Upper lobe of left lung (tissue), 6 donors: Measurements from ENCODE around the gene LRRC30. TPM values are rescaled to one million over a fixed set of nuclear protein-coding genes. Genes with fewer than 3 reads are reported as not detected.

ENCODE experiments used
- ATAC-seq, 2 donors: fragments of 200-7000 bp; cut with Tn5 transposase; one replicate each; pipeline ENCODE4 v1.9.1; 2022; ENCODE audit warnings: mild to moderate bottlenecking in 2 of 2, moderate library complexity in 2 of 2; ENCODE audit not compliant: low FRiP score in 2 of 2
- DNase-seq, 2 donors: peaks; one replicate each; pipeline ENCODE4 v3.0.0-alpha.2; 2019 to 2020
- H3K27ac ChIP-seq, 4 donors: fragments of 200-600 bp; sonication (generic); one replicate each; pipeline ENCODE4 v1.5.1; 2016 to 2019
- H3K27me3 ChIP-seq, 4 donors: fragments of 200-600 bp; sonication (generic); one replicate each; pipeline ENCODE4 v1.5.1; 2017 to 2019
- H3K36me3 ChIP-seq, 4 donors: fragments of 200-600 bp; sonication (generic); one replicate each; pipeline ENCODE4 v1.5.1; 2016 to 2019
- H3K4me1 ChIP-seq, 4 donors: fragments of 200-600 bp; sonication (generic); one replicate each; pipeline ENCODE4 v1.5.1; 2018 to 2019
- H3K4me3 ChIP-seq, 4 donors: fragments of 200-600 bp; sonication (generic); one replicate each; pipeline ENCODE4 v1.5.1; 2017 to 2019; ENCODE audit warnings: mild to moderate bottlenecking in 2 of 4, moderate library complexity in 1 of 4
- H3K9me3 ChIP-seq, 4 donors: fragments of 200-600 bp; sonication (generic); one replicate each; pipeline ENCODE4 v1.5.1; 2018 to 2019
- EP300 ChIP-seq, 4 donors: sonication (generic); formaldehyde crosslinking; IDR thresholded peaks; one replicate each; pipeline ENCODE4 v1.5.1; 2017; ENCODE audit warnings: antibody characterized with exemption in 4 of 4, control low read depth in 2 of 4
- POLR2A ChIP-seq, 4 donors: fragments of 450-650 bp; IDR thresholded peaks; one replicate each; pipeline ENCODE4 v1.5.1; 2016 to 2017; ENCODE audit warnings: antibody characterized with exemption in 4 of 4, mild to moderate bottlenecking in 2 of 4
- POLR2AphosphoS5 ChIP-seq, 2 donors: sonication (generic); formaldehyde crosslinking; IDR thresholded peaks; one replicate each; pipeline ENCODE4 v1.5.1; 2017; ENCODE audit warnings: antibody characterized with exemption in 2 of 2
- WGBS, 2 donors: methylation state at CpG; one replicate each; pipeline ENCODE4 v1.1.5; 2017 to 2018; 5-methylcytosine and 5-hydroxymethylcytosine counted together
- total RNA-seq, 6 donors: library from RNA; depleted of rRNA in 4 of 6; stranded (reverse); fragments of >200 nt in 4 of 6; gene quantifications; one replicate each; pipeline versions ENCODE4 v1.1.0 to v1.2.1, GENCODE V29; 2016 to 2021
- TF ChIP-seq, protein P1 (sequence below), 6 experiments: fragments of 450-650 bp in 4 of 6; fragments of 200-600 bp in 2 of 6; sonication (generic) in 2 of 6; IDR thresholded peaks; one replicate each; pipeline ENCODE4 v1.5.1; 2016 to 2019; ENCODE audit warnings: antibody characterized with exemption in 6 of 6
- donor health status: DM: no; HTN: no; CAD: no; lungs with moderate emphysema.
- donor health status: DM: no; HTN: yes; CAD: no; lungs with severe emphysema.

LRRC30 gene
- total RNA-seq, 6 donors from 2014 or later, result not detected

DNA sequence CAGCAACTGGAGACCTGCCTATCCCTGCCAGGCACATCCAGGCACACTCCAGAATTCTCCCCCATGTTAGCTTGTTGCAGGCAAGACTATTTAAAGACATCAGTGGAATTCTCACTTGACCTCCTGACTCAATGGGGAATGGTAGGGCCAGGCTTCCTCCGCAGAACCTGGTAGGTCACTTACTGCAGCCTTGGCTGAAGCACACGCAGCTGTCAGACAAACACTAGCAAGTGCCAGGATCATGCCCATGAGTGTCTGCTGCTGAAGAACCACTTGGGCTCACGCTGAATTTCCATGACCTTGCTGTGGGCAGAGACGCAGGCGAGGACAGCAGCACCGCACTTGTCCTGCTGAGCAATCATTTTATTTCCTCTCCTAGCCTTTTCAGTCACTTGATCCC is 3.2 kb downstream of the LRRC30 start:
- peak in 1 of 2 donors; percentile 55 for DNase-seq
- 66 to 67% methylated on average over 5 to 6 of the region's 6 CpGs for WGBS, 2 donors

DNA sequence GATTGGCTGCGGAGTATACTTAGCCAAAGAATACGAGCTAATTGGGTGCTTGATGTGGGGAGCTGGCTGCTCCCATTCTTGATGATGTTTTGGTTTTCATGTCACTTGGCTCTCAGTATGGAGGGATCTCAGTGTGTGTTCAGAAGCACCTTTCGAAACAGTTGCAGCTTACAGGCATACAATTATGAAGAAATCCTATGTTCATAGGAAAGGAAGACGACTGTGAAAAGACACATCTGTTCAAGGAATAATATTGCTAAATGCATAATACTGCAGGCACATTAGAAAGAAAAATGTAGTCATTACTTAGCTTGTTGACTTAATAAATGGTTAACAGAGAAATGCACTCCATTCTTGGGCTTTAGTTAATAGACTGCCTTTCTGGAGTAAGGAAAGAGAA is 4.1 kb downstream of the LRRC30 start:
- DNase-seq (no peak), ATAC-seq (no peak)
- no peak overlapping the region for H3K27ac ChIP-seq
- 55 to 71% methylated on average over 4 of the region's 4 CpGs for WGBS, 2 donors
- TF ChIP-seq, protein P1, sequence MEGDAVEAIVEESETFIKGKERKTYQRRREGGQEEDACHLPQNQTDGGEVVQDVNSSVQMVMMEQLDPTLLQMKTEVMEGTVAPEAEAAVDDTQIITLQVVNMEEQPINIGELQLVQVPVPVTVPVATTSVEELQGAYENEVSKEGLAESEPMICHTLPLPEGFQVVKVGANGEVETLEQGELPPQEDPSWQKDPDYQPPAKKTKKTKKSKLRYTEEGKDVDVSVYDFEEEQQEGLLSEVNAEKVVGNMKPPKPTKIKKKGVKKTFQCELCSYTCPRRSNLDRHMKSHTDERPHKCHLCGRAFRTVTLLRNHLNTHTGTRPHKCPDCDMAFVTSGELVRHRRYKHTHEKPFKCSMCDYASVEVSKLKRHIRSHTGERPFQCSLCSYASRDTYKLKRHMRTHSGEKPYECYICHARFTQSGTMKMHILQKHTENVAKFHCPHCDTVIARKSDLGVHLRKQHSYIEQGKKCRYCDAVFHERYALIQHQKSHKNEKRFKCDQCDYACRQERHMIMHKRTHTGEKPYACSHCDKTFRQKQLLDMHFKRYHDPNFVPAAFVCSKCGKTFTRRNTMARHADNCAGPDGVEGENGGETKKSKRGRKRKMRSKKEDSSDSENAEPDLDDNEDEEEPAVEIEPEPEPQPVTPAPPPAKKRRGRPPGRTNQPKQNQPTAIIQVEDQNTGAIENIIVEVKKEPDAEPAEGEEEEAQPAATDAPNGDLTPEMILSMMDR (IDR thresholded peaks at IDR 0.05), result no peak
- TF ChIP-seq EP300 (IDR thresholded peaks at IDR 0.05), result no peak
- no peak for TF ChIP-seq POLR2AphosphoS5 (IDR thresholded peaks at IDR 0.05)
- TF ChIP-seq POLR2A (IDR thresholded peaks at IDR 0.05), result no peak
- no peaks in the 10 kb centered on the region for H3K36me3 ChIP-seq
- peaks cover 0 to 6% (median 2%) of the 10 kb centered on the region in 4 donors for H3K4me1 ChIP-seq
- no peak overlapping the region for H3K4me3 ChIP-seq
- no peaks in the 10 kb centered on the region for H3K9me3 ChIP-seq
- H3K27me3 ChIP-seq, result no peaks in the 10 kb centered on the region

More for the DNA sequence above, 3.2 kb downstream of the LRRC30 start:
- Histone ChIP-seq H3K4me1 (peaks cover 0 to 6% (median 2%) of the 10 kb centered on the region in 4 donors), H3K4me3 (no peak overlapping the region), H3K9me3 (no peaks in the 10 kb centered on the region), H3K27me3 (no peaks in the 10 kb centered on the region), H3K27ac (no peak overlapping the region), H3K36me3 (no peaks in the 10 kb centered on the region)
- no peak for TF ChIP-seq POLR2AphosphoS5 (IDR thresholded peaks at IDR 0.05)
- no peak for TF ChIP-seq EP300 (IDR thresholded peaks at IDR 0.05)
- no peak for TF ChIP-seq POLR2A (IDR thresholded peaks at IDR 0.05)
- TF ChIP-seq, protein P1 (IDR thresholded peaks at IDR 0.05), result no peak
- ATAC-seq, result peak in 1 of 2 donors; percentile 68

DNA sequence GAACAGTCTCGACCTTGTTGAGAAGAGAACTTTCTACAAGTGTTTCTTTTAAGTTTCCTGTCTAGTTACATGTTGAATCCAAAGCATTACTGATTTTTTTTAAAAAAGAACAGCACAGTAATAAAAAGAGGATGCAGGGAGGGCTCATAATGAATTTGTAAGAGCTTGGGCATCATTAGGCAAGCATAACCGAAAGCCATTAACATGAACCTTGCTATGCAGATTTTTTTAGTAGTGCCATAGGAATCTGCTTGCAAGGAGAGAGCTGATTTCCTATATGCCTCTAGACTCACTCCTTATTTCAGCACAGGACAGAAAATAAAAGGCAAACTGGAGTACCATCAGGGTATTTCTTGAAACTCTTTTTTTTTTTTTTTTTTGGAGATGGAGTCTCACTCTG is 5.2 kb downstream of the LRRC30 start:
- H3K36me3 ChIP-seq, result no peaks in the 10 kb centered on the region
- peaks cover 0 to 6% (median 2%) of the 10 kb centered on the region in 4 donors for H3K4me1 ChIP-seq
- DNase-seq, result no peak
- no peaks in the 10 kb centered on the region for H3K9me3 ChIP-seq
- no peak for TF ChIP-seq POLR2AphosphoS5 (IDR thresholded peaks at IDR 0.05)
- TF ChIP-seq POLR2A (IDR thresholded peaks at IDR 0.05), result no peak
- TF ChIP-seq, protein P1 (IDR thresholded peaks at IDR 0.05), result no peak
- no peak for TF ChIP-seq EP300 (IDR thresholded peaks at IDR 0.05)
- no peak overlapping the region for H3K4me3 ChIP-seq
- WGBS, 2 donors, result 60 to 72% methylated on average over 2 of the region's 2 CpGs
- H3K27me3 ChIP-seq, result no peaks in the 10 kb centered on the region
- no peak for ATAC-seq
- no peak overlapping the region for H3K27ac ChIP-seq

DNA sequence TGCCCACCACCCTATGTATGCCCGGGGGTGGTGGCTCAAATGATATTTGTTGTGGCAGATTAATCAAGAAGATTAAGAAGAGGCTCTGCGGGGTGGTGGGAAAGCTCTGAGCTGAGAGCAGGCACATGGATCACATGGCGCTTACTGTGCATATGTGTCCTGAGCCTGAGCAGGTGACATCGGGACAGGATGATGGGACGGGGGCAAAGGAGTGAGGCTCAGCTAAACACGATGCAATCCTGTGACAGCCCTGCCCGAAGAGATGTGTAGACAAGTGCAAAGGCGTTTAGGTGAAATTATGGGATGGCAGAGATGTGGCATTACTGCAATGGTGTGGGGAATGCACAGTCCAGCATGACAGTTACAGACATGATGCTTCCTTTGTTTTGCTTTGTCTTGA is 6.0 kb downstream of the LRRC30 start:
- TF ChIP-seq POLR2AphosphoS5 (IDR thresholded peaks at IDR 0.05), result no peak
- TF ChIP-seq POLR2A (IDR thresholded peaks at IDR 0.05), result no peak
- TF ChIP-seq, protein P1 (IDR thresholded peaks at IDR 0.05), result no peak
- TF ChIP-seq EP300 (IDR thresholded peaks at IDR 0.05), result no peak
- 86 to 90% methylated on average over 8 of the region's 8 CpGs for WGBS, 2 donors
- DNase-seq, result no peak

DNA sequence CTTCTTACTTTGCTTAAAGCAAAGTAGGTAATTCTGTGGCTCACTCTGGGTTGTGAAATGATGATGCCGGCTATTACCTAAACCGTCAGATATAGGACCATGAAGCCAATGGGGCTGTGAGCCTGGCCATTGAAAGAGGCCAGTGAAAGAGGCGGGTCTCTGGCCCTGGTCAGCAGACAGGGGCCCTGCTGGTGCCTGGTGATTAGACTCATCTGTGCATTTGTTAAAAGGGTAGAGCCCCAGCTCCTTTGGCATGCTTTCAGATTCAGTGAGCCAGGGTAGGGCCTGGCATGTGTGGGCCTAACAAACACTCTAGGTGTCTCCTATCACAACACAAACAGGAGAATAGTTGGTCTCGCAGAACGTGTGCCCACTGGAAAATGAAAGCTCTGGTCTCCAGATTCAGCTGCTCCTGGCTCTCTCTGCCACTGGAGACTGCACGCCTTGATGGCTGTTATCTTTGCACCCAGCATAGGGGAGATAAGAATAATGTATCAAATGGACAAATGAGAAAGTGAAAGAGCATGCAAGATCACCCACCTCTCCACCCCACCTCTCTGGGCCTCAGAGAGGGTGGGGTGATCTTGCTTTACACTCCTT is 6.9 kb downstream of the LRRC30 start:
- ATAC-seq, result no peak
- TF ChIP-seq EP300 (IDR thresholded peaks at IDR 0.05), result no peak
- no peak for TF ChIP-seq POLR2AphosphoS5 (IDR thresholded peaks at IDR 0.05)
- TF ChIP-seq POLR2A (IDR thresholded peaks at IDR 0.05), result no peak
- TF ChIP-seq, protein P1 (IDR thresholded peaks at IDR 0.05), result no peak
- Histone ChIP-seq H3K27ac (no peak overlapping the region), H3K27me3 (no peaks in the 10 kb centered on the region), H3K4me3 (no peak overlapping the region), H3K4me1 (peaks cover 0 to 6% (median 2%) of the 10 kb centered on the region in 4 donors), H3K9me3 (no peaks in the 10 kb centered on the region), H3K36me3 (no peaks in the 10 kb centered on the region)
- no peak for DNase-seq
- WGBS, 2 donors, result 58% methylated on average over 5 to 6 of the region's 6 CpGs

More for the DNA sequence above, 6.0 kb downstream of the LRRC30 start:
- Histone ChIP-seq H3K9me3 (no peaks in the 10 kb centered on the region), H3K36me3 (no peaks in the 10 kb centered on the region), H3K27me3 (no peaks in the 10 kb centered on the region), H3K27ac (no peak overlapping the region), H3K4me1 (peaks cover 0 to 6% (median 2%) of the 10 kb centered on the region in 4 donors), H3K4me3 (no peak overlapping the region)
- ATAC-seq, result peak in 1 of 2 donors; percentile 15
